Measurements from ENCODE around the gene NACC2. TPM values are rescaled to one million over a fixed set of nuclear protein-coding genes. Genes with fewer than 3 reads are reported as not detected.

NACC2 gene
- total and polyA plus RNA-seq, 2 donors (not counting 1 experiment from before 2014, with no cell fraction given), result 12.3 to 18.2 TPM

GRCh38 chr9:136008693-136008997 lies 86.4 kb downstream of the NACC2 start:
- peaks cover 11% of the 10 kb centered on the region for H3K36me3 ChIP-seq (ENCODE audit: control insufficient read depth, insufficient read depth, low read length)
- H4K20me1 ChIP-seq (ENCODE audit: control insufficient read depth, extremely low read depth, insufficient read depth, low read length), result no peaks in the 10 kb centered on the region
- TF ChIP-seq EZH2 (IDR thresholded peaks at IDR 0.05; ENCODE audit: low read length, missing control alignments), result no peak
- no peak for TF ChIP-seq CTCF (conservative IDR thresholded peaks at IDR 0.05 in 1 of 2, IDR thresholded peaks at IDR 0.05 in 1 of 2; ENCODE audit: low read depth in 1 of 2, low read length in 2 of 2)
- H3K9me3 ChIP-seq (ENCODE audit: control insufficient read depth, insufficient read depth, low read depth, low read length), result no peaks in the 10 kb centered on the region
- no peak overlapping the region for H3K4me3 ChIP-seq (replicated peaks in 1 of 4; ENCODE audit: control extremely low read depth in 1 of 4, insufficient read depth in 1 of 4, low read depth in 3 of 4, low read length in 4 of 4)
- H2AFZ ChIP-seq (ENCODE audit: low read length), result no peak overlapping the region
- no peak for DNase-seq (ENCODE audit: low read depth in 2 of 2)
- H3K27ac ChIP-seq (ENCODE audit: insufficient read depth, low read length), result no peak overlapping the region
- H3K27me3 ChIP-seq (ENCODE audit: control insufficient read depth, insufficient read depth, low read length), result no peaks in the 10 kb centered on the region
- H3K9ac ChIP-seq (ENCODE audit: insufficient read depth, low read length), result no peak overlapping the region
- no peak overlapping the region for H3K4me2 ChIP-seq (ENCODE audit: extremely low read depth, insufficient read depth, low read length)
- H3K79me2 ChIP-seq (ENCODE audit: control insufficient read depth, insufficient read depth, low read length), result no peaks in the 10 kb centered on the region
- peaks cover 15% of the 10 kb centered on the region for H3K4me1 ChIP-seq (ENCODE audit: control insufficient read depth, extremely low read depth, insufficient read depth, low read length)

- Histone ChIP-seq H3K27ac (ENCODE audit: insufficient read depth, low read length) (no peak overlapping the region), H4K20me1 (ENCODE audit: control insufficient read depth, extremely low read depth, insufficient read depth, low read length) (no peaks in the 10 kb centered on the region), H3K4me3 (replicated peaks in 1 of 4; ENCODE audit: control extremely low read depth in 1 of 4, insufficient read depth in 1 of 4, low read depth in 3 of 4, low read length in 4 of 4) (no peak overlapping the region), H3K9ac (ENCODE audit: insufficient read depth, low read length) (no peak overlapping the region), H2AFZ (ENCODE audit: low read length) (no peak overlapping the region), H3K9me3 (ENCODE audit: control insufficient read depth, insufficient read depth, low read depth, low read length) (no peaks in the 10 kb centered on the region), H3K27me3 (ENCODE audit: control insufficient read depth, insufficient read depth, low read length) (no peaks in the 10 kb centered on the region), H3K36me3 (ENCODE audit: control insufficient read depth, insufficient read depth, low read length) (peaks cover 9% of the 10 kb centered on the region), H3K79me2 (ENCODE audit: control insufficient read depth, insufficient read depth, low read length) (no peaks in the 10 kb centered on the region), H3K4me2 (ENCODE audit: extremely low read depth, insufficient read depth, low read length) (no peak overlapping the region), H3K4me1 (ENCODE audit: control insufficient read depth, extremely low read depth, insufficient read depth, low read length) (peaks cover 19% of the 10 kb centered on the region)
- peak; percentile 57 to 81 for DNase-seq (ENCODE audit: low read depth in 2 of 2)
- TF ChIP-seq EZH2 (IDR thresholded peaks at IDR 0.05; ENCODE audit: low read length, missing control alignments) (no peak), CTCF (conservative IDR thresholded peaks at IDR 0.05 in 1 of 2, IDR thresholded peaks at IDR 0.05 in 1 of 2; ENCODE audit: low read depth in 1 of 2, low read length in 2 of 2) (no peak)
These were observed 87.0 kb downstream of the NACC2 start for GRCh38 chr9:136007934-136008692.

- no peak overlapping the region for H3K9ac ChIP-seq (ENCODE audit: insufficient read depth, low read length)
- H3K9me3 ChIP-seq (ENCODE audit: control insufficient read depth, insufficient read depth, low read depth, low read length), result no peaks in the 10 kb centered on the region
- no peak overlapping the region for H2AFZ ChIP-seq (ENCODE audit: low read length)
- TF ChIP-seq EZH2 (IDR thresholded peaks at IDR 0.05; ENCODE audit: low read length, missing control alignments) (no peak), CTCF (conservative IDR thresholded peaks at IDR 0.05 in 1 of 2, IDR thresholded peaks at IDR 0.05 in 1 of 2; ENCODE audit: low read depth in 1 of 2, low read length in 2 of 2) (no peak)
- H3K27me3 ChIP-seq (ENCODE audit: control insufficient read depth, insufficient read depth, low read length), result no peaks in the 10 kb centered on the region
- H3K4me1 ChIP-seq (ENCODE audit: control insufficient read depth, extremely low read depth, insufficient read depth, low read length), result peaks cover 20% of the 10 kb centered on the region
- peaks cover 9% of the 10 kb centered on the region for H3K36me3 ChIP-seq (ENCODE audit: control insufficient read depth, insufficient read depth, low read length)
- no peaks in the 10 kb centered on the region for H3K79me2 ChIP-seq (ENCODE audit: control insufficient read depth, insufficient read depth, low read length)
- peak in 1 of 2 donors; percentile 18 for DNase-seq (ENCODE audit: low read depth in 2 of 2)
- no peak overlapping the region for H3K4me2 ChIP-seq (ENCODE audit: extremely low read depth, insufficient read depth, low read length)
- H3K27ac ChIP-seq (ENCODE audit: insufficient read depth, low read length), result no peak overlapping the region
- H4K20me1 ChIP-seq (ENCODE audit: control insufficient read depth, extremely low read depth, insufficient read depth, low read length), result no peaks in the 10 kb centered on the region
- H3K4me3 ChIP-seq (replicated peaks in 1 of 4; ENCODE audit: control extremely low read depth in 1 of 4, insufficient read depth in 1 of 4, low read depth in 3 of 4, low read length in 4 of 4), result no peak overlapping the region
These were observed 87.7 kb downstream of the NACC2 start for GRCh38 chr9:136007276-136007933.

Data from fibroblast of lung (primary cell).